ENCODE measurements around the gene CMC2.

CMC2 gene

DNA sequence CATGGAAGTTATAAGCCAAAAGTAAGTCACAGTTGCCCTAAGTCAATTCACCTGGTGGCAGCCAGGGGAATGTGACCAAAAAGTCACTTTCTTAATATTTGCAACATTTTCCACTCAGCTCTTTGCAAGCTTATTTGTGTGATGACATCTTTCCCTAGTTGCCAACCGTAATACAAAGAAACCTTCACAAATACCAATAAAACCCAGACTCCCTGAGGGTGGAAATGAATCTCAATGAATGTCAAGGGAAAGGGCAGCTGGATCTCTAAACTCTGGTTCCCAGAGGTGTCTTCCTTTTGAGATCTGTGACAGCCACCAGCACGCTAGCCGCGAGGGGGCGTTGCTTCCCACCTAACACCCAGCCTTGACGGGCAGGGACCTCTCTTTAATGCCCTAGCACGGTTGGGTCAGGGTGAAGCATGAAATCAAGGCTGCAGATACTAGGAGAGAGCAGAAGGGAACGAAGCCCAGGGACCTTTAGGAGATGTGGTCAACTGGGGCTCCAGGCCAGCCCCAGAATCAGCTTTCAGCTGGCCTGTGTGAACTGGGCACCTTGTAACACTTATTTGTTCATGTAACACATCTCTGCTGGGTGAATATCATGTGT, 82.2 kb downstream of the CMC2 start:
- Histone ChIP-seq H3K27ac (no peak overlapping the region), H3K79me2 (no peaks in the 10 kb centered on the region)
- TF ChIP-seq CTCF (IDR thresholded peaks at IDR 0.05): peak; percentile 15

DNA sequence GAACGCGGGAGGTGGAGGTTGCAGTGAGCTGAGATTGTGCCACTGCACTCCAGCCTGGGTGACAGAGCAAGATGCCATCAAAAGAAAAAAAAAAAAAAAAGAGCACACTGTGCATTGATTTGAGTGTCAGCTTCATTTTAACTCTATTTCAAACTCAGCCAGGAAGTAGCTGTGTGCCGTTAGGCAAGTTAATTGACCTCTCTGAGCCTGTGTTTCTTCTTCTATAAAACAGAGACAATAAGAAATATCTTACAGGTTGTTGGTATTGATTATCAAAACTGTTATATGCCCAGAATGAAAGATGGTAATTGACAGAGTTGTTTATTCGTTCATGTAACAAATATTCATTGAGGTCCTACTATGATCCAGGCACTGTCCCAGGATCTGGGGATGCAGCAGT, 83.3 kb downstream of the CMC2 start:
- H3K36me3 ChIP-seq (ENCODE audit: control insufficient read depth, insufficient read depth, low read length): no peaks in the 10 kb centered on the region
- no peak for TF ChIP-seq CTCF (IDR thresholded peaks at IDR 0.05)
- H2AFZ ChIP-seq: no peak overlapping the region

More for the DNA sequence above, 82.2 kb downstream of the CMC2 start:
- Histone ChIP-seq H3K9me3 (ENCODE audit: control insufficient read depth, low read length) (no peaks in the 10 kb centered on the region), H3K4me2 (ENCODE audit: low read length) (no peak overlapping the region), H3K36me3 (ENCODE audit: control insufficient read depth, insufficient read depth, low read length) (no peaks in the 10 kb centered on the region), H3K4me3 (ENCODE audit: low read depth, low read length) (no peak overlapping the region), H2AFZ (no peak overlapping the region), H3K27me3 (ENCODE audit: control insufficient read depth, insufficient read depth, low read length) (no peaks in the 10 kb centered on the region), H3K4me1 (no peaks in the 10 kb centered on the region), H3K9ac (no peak overlapping the region)

More for the DNA sequence above, 83.3 kb downstream of the CMC2 start:
- Histone ChIP-seq H3K79me2 (no peaks in the 10 kb centered on the region), H3K4me1 (no peaks in the 10 kb centered on the region), H3K9ac (no peak overlapping the region), H3K9me3 (ENCODE audit: control insufficient read depth, low read length) (no peaks in the 10 kb centered on the region), H3K4me3 (ENCODE audit: low read depth, low read length) (no peak overlapping the region), H3K27me3 (ENCODE audit: control insufficient read depth, insufficient read depth, low read length) (no peaks in the 10 kb centered on the region), H3K4me2 (ENCODE audit: low read length) (no peak overlapping the region), H3K27ac (no peak overlapping the region)

Data from parathyroid adenoma (tissue), 2 donors.